Measurements from ENCODE around the gene TSPEAR.

DNA sequence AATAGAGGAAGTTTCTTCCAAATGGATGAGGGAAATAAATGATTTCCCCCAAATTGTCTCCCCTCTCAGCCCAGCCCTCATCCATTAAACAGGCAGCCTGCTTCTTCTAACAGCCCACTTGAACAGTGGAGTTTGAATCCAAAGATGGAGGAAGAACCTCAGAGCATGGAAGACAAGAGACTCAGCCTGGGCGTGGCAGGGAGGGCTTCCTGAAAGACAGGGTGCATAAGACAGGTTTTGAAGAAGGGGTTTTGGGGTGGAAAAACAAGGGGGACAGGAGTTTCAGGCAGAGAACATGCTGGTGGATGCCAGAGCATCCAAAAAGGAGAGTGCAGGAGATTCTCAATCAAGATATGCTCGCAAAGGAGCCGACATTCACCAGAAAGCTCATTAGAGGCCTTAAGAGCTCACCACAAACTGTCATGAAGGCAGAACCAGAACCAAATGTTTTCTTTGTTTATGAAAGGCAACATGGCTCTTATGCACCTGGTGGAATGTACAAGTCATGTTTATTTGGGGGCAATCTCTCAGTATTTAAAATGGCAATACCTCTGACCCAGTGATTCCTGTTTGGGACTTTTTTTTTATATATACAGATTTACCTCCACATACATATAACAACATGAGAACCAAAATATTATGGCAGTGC, 26.5 kb upstream of the TSPEAR start:
- TF ChIP-seq, protein P1, sequence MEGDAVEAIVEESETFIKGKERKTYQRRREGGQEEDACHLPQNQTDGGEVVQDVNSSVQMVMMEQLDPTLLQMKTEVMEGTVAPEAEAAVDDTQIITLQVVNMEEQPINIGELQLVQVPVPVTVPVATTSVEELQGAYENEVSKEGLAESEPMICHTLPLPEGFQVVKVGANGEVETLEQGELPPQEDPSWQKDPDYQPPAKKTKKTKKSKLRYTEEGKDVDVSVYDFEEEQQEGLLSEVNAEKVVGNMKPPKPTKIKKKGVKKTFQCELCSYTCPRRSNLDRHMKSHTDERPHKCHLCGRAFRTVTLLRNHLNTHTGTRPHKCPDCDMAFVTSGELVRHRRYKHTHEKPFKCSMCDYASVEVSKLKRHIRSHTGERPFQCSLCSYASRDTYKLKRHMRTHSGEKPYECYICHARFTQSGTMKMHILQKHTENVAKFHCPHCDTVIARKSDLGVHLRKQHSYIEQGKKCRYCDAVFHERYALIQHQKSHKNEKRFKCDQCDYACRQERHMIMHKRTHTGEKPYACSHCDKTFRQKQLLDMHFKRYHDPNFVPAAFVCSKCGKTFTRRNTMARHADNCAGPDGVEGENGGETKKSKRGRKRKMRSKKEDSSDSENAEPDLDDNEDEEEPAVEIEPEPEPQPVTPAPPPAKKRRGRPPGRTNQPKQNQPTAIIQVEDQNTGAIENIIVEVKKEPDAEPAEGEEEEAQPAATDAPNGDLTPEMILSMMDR (IDR thresholded peaks at IDR 0.05; ENCODE audit: low read length): no peak
- no peak for TF ChIP-seq EZH2 (IDR thresholded peaks at IDR 0.05; ENCODE audit: borderline replicate concordance, low read length)
